Measurements from ENCODE around the gene RAB26. TPM values are rescaled to one million over a fixed set of nuclear protein-coding genes. Genes with fewer than 3 reads are reported as not detected.
"Not testable (repeated sequence)": the region's sequence is repeated elsewhere in the genome, so short reads cannot be mapped to it uniquely, and the experiment has no call there.

RAB26 gene
- total RNA-seq, 1 donor from 2014 or later = 4.1 TPM

DNA sequence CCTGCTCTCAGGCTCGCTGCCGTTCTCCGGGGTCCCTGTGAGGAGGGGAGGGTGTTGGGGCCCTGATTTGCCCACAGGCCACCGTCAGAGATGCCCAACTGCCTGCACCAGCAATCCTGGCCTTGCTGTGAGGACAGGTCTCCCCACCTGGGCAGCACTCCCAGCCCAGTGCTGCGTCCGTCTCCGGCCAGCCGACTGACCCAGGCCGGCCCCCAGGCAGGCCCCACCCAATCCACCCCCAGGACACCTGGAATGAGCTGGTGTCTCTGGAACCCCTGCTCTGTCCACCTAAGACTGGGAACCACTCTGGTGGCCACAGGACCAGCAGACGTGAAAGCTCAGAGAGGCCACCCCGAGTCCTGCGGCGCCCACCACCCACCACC, 32.8 kb upstream of the RAB26 start:
- DNase-seq (ENCODE audit: low spot score in 2 of 2) (no peak), FAIRE-seq (no peak)

DNA sequence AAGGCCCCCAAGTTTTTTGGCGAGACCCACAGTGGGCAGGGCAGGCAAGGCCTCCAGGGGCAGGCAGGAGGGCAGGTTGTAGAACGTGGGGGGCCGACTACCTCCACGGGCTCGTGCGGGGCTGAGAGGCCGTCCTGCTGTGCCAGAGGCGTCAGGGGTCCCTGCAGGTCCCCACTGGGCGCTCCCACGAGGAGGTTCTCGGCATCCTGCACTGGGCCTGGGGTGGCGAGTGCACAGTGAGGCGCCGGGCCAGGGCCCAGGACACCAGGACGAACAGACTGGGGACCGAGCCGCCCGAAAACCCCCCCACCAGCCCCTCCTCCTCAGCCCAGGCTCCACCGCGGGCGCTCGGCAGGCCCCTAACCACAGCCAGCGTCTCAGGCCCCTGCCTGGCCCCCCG, 32.0 kb upstream of the RAB26 start:
- not testable (repeated sequence) for FAIRE-seq; DNase-seq (ENCODE audit: low spot score in 2 of 2)

DNA sequence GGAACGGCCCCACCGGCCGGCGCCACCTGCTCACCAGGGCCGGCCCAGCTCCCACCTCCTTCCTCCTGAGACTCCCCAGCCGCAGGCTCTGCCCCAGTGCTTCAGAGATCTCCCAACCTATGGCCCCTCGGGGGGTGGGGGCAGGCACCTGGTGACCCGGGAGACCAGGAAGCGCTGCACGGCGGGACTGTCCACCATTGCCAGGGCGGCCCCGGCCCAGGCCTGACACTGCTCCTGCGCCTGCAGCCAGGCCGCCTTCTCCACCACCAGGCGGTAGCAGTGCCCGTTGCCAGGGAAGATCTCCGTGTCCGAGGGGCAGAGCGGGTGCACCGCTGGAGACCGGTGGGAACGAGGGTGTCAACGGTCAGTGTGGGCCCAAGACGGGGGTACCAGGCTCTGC, 31.1 kb upstream of the RAB26 start:
- DNase-seq (ENCODE audit: low spot score in 2 of 2); FAIRE-seq: not testable (repeated sequence)

- not testable (repeated sequence) for DNase-seq (ENCODE audit: low spot score in 2 of 2); FAIRE-seq
Measured at GRCh38 chr16:2117960-2118722, 30.3 kb upstream of the RAB26 start.

GRCh38 chr16:2121325-2121724, 27.1 kb upstream of the RAB26 start:
- DNase-seq (ENCODE audit: low spot score in 2 of 2); FAIRE-seq: not testable (repeated sequence)

- FAIRE-seq (no peak), DNase-seq (ENCODE audit: low spot score in 2 of 2) (no peak)
Measured at GRCh38 chr16:2121853-2122252, 26.6 kb upstream of the RAB26 start.

- DNase-seq (ENCODE audit: low spot score in 2 of 2) = no peak
- FAIRE-seq = no peak
Measured at GRCh38 chr16:2122429-2122828, 26.0 kb upstream of the RAB26 start.

GRCh38 chr16:2122934-2123683, 25.3 kb upstream of the RAB26 start:
- DNase-seq (ENCODE audit: low spot score in 2 of 2); FAIRE-seq: not testable (repeated sequence)

- not testable (repeated sequence) for DNase-seq (ENCODE audit: low spot score in 2 of 2); FAIRE-seq
Measured at GRCh38 chr16:2123706-2124376, 24.6 kb upstream of the RAB26 start.

GRCh38 chr16:2124377-2124693, 24.1 kb upstream of the RAB26 start:
- DNase-seq (ENCODE audit: low spot score in 2 of 2); FAIRE-seq: not testable (repeated sequence)

- not testable (repeated sequence) for FAIRE-seq; DNase-seq (ENCODE audit: low spot score in 2 of 2)
Measured at GRCh38 chr16:2124694-2125444, 23.6 kb upstream of the RAB26 start.

- DNase-seq (ENCODE audit: low spot score in 2 of 2); FAIRE-seq: not testable (repeated sequence)
Measured at GRCh38 chr16:2125609-2126008, 22.8 kb upstream of the RAB26 start.

DNA sequence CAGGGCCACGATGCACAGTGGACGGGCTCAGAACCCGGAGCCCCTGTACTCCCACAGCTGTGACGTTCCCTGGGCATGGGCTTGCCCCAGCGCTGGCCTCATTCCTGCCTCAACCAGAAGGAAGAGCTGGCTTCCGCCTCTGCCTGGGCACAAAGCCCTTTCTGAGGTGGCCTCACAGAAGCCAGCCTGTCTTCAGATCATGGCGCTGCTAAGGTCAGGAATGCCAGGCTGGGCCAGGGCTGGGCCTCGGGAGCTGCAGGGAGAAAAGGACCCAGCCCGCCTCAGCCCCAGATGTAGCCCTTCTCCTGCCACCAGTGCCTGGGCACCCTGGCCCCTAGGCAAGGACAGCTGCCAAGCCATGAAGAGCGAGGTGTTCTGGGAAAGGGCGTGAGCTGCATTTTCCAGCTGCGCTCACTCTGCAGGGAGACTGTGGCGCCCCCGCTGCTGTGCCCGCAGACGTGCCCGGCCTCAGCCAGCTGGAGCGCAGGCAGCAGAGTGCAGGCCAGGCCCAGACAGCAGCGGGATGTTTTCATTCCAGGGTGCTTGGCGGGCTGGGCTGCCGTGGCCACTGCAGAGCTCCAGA, 22.2 kb upstream of the RAB26 start:
- DNase-seq (ENCODE audit: low spot score in 2 of 2); FAIRE-seq: not testable (repeated sequence)

DNA sequence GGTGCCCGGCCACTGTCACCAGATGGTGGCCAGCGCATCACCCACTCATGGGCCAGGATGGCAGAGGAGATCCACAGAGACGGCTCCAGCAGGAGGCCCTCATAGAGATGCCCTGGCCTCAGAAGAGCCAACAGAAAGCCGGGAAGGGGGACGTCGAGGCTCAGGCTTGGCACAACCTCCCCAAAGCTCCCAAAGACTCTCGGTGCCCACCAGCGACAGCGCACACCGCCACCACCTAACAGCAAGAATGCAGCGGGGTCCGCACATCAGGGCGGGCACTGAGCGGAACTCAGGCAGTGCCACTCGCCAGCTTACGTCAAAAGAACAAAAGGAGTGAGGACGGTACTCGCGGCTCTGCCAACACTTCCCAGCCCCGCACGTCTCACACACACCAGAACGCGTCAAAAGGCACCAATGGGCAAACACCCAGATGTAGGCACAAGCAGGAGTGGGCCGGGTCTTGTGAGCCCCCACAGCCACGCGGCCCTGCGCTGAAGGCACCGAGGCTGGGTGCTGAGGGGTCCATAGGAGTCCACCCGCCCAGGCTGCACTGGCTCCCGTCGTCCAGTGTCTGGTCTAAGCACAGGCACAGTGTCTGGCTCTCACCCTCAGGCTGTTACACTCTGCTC, 21.4 kb upstream of the RAB26 start:
- DNase-seq (ENCODE audit: low spot score in 2 of 2); FAIRE-seq: not testable (repeated sequence)

GRCh38 chr16:2127630-2128280, 20.7 kb upstream of the RAB26 start:
- FAIRE-seq; DNase-seq (ENCODE audit: low spot score in 2 of 2): not testable (repeated sequence)

DNA sequence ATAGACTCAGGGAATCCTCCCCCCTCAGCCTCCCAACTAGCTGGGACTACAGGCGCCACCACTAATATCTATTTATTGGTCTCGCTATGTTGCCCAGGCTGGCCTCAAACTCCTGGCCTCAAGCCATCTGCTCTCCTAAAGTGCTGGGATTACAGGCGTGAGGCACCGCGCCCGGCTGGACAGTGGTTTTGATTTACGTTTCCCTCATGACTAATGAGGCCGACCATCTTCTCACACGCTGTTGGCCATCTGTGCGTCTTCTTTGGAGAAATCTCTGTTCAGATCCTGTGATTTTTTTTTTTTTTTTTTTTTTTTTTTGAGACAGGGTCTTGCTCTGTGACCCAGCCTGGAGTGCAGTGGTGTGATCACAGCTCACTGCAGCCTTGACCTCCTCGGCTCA, 19.2 kb upstream of the RAB26 start:
- FAIRE-seq; DNase-seq (ENCODE audit: low spot score in 2 of 2): not testable (repeated sequence)

DNA sequence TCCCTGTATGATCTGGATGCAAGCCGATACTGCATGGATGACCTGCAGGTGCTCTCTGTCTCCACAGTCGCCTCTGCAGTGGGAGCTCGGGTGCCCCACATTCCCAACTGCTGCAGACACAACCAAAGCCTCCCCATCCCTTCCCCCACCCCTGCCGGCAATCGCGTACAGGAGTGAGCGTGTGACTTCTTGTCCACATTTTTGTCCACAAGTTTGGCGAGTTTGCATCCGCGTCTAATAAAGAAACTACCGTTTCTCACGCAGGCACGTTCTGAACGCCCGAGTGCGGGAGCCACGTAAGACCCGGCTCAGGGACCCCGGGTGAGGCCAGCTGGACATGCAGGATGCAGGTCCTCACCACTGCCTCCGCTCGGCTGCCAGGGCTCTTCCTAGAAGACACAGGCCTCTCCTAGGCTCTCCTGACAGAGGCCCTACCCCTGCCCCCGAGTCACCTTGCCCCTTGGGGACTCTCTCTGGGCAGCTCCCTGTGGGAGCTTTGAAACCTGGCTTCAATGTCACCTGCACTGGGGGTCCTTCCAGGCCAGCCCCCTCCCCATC, 18.5 kb upstream of the RAB26 start:
- FAIRE-seq; DNase-seq (ENCODE audit: low spot score in 2 of 2): not testable (repeated sequence)

- DNase-seq (ENCODE audit: low spot score in 2 of 2); FAIRE-seq: not testable (repeated sequence)
Measured at GRCh38 chr16:2133797-2134196, 14.6 kb upstream of the RAB26 start.

DNA sequence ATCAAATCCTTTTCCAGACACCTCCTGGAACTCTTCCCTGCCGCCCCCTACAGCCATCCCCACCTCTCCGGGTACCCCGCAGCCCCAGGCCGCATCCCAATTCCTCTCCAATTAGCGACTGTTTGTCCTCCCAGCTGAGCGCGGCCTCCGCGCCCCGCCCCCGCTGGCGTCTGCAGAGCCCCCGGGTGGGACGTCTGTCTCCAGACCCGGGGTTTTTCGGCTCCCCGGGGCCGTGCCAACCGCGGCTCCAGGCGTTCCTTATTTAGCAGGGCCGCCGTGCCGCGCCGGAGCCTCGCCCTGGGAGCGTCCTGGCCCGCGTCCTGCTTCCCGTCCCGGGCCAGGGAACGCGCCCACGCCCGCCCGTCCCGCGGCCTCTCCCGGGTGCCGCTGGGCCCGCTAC, 13.4 kb upstream of the RAB26 start:
- not testable (repeated sequence) for FAIRE-seq; DNase-seq (ENCODE audit: low spot score in 2 of 2)

Data from frontal cortex (tissue), 4 donors.